Lower leg skin (tissue), 4 donors: Measurements from ENCODE around the gene MBNL3. TPM values are rescaled to one million over a fixed set of nuclear protein-coding genes. Genes with fewer than 3 reads are reported as not detected.
"Not testable (repeated sequence)": the region's sequence is repeated elsewhere in the genome, so short reads cannot be mapped to it uniquely, and the experiment has no call there.

ENCODE experiments used
- DNase-seq, 2 donors: peaks; one replicate each; pipeline ENCODE4 v3.0.0-alpha.2; 2019; ENCODE audit warnings: low spot score in 2 of 2
- H3K4me3 ChIP-seq: fragments of 200-600 bp; sonication (generic); 2 replicates; pipeline ENCODE4 v1.5.1; 2017; ENCODE audit warnings: mild to moderate bottlenecking, low read depth; ENCODE audit not compliant: poor library complexity, severe bottlenecking
- CTCF ChIP-seq, 3 donors: fragments of 450-650 bp; IDR thresholded peaks; one replicate each; pipeline ENCODE4 v1.5.1; 2016; ENCODE audit warnings: antibody characterized with exemption in 3 of 3, mild to moderate bottlenecking in 3 of 3, moderate library complexity in 2 of 3
- POLR2A ChIP-seq, 2 donors: fragments of 450-650 bp; IDR thresholded peaks; one replicate each; pipeline ENCODE4 v1.6.1; 2016 to 2017; ENCODE audit warnings: antibody characterized with exemption in 2 of 2, mild to moderate bottlenecking in 1 of 2, moderate library complexity in 1 of 2
- WGBS, 2 donors: methylation state at CpG; one replicate each; pipeline ENCODE4 v1.1.5; 2018; 5-methylcytosine and 5-hydroxymethylcytosine counted together
- intact Hi-C: fragments of 100-400 bp; cut with DNase I; formaldehyde crosslinking; loops from one replicate; pipeline ENCODE4 v1.15.0; 2023; ENCODE audit warnings: low total_unique reads
- total RNA-seq, 4 donors: library from RNA; depleted of rRNA; stranded (reverse); fragments of >200 nt; gene quantifications; one replicate each; pipeline ENCODE4 v1.1.0, GENCODE V29; 2016

The MBNL3 gene
- total RNA-seq, 4 donors from 2014 or later, result 22.6 to 33.3 (median 27.2) TPM

- 81 to 83% methylated on average over 3 of the region's 3 CpGs for WGBS, 2 donors
- TF ChIP-seq POLR2A (IDR thresholded peaks at IDR 0.05) (no peak), CTCF (IDR thresholded peaks at IDR 0.05) (no peak)
- DNase-seq, result no peak
- no peak overlapping the region for H3K4me3 ChIP-seq
- intact Hi-C loops, result no loop called here
Measured at GRCh38 chrX:132468454-132468853, 20.4 kb downstream of the MBNL3 start.

- TF ChIP-seq CTCF (IDR thresholded peaks at IDR 0.05) (no peak), POLR2A (IDR thresholded peaks at IDR 0.05) (no peak)
- no peak for DNase-seq
- WGBS, 2 donors, result 73 to 79% methylated on average over 3 of the region's 3 CpGs
- no peak overlapping the region for H3K4me3 ChIP-seq
- intact Hi-C loops, result no loop called here
Measured at GRCh38 chrX:132467989-132468388, 20.8 kb downstream of the MBNL3 start.

- H3K4me3 ChIP-seq, result no peak overlapping the region
- TF ChIP-seq POLR2A (IDR thresholded peaks at IDR 0.05) (no peak), CTCF (IDR thresholded peaks at IDR 0.05) (no peak)
- DNase-seq, result no peak
- 22% methylated on average over 3 of the region's 3 CpGs for WGBS, 2 donors
- intact Hi-C loops, result no loop called here
Measured at GRCh38 chrX:132467026-132467425, 21.8 kb downstream of the MBNL3 start.

- WGBS, 2 donors, result 58 to 78% methylated on average over 7 to 8 of the region's 8 CpGs
- intact Hi-C loops, result no loop called here
- no peak for DNase-seq
- TF ChIP-seq POLR2A (IDR thresholded peaks at IDR 0.05) (no peak), CTCF (IDR thresholded peaks at IDR 0.05) (no peak)
- H3K4me3 ChIP-seq, result no peak overlapping the region
Measured at GRCh38 chrX:132463411-132463810, 25.4 kb downstream of the MBNL3 start.

GRCh38 chrX:132461886-132462285, 27.0 kb downstream of the MBNL3 start:
- TF ChIP-seq POLR2A (IDR thresholded peaks at IDR 0.05) (no peak), CTCF (IDR thresholded peaks at IDR 0.05) (no peak)
- intact Hi-C loops, result no loop called here
- no peak for DNase-seq
- H3K4me3 ChIP-seq, result no peak overlapping the region

- intact Hi-C loops, result no loop called here
- no peak for DNase-seq
- TF ChIP-seq CTCF (IDR thresholded peaks at IDR 0.05), result no peak
- H3K4me3 ChIP-seq, result no peak overlapping the region
- WGBS, 2 donors, result 81 to 90% methylated on average over 5 of the region's 5 CpGs
Measured at GRCh38 chrX:132452911-132453550, 35.8 kb downstream of the MBNL3 start.

- intact Hi-C loops, H3K4me3 ChIP-seq, DNase-seq: not testable (repeated sequence)
- 82 to 96% methylated on average over 3 of the region's 3 CpGs for WGBS, 2 donors
Measured at GRCh38 chrX:132445909-132446308, 42.9 kb downstream of the MBNL3 start.
